H1 (cell line): Measurements from ENCODE around the gene CA5A.

Experiments used
- CHD7 ChIP-seq: fragments of 300-600 bp; sonication (generic); IDR thresholded peaks from 2 replicates; pipeline ENCODE4 v1.7.1; 2012; ENCODE audit warnings: low read length, moderate library complexity, mild to moderate bottlenecking, inconsistent platforms; ENCODE audit not compliant: insufficient replicate concordance
- CTCF ChIP-seq, 3 experiments: IDR thresholded peaks; 1 replicate in 2 of 3; 2 replicates in 1 of 3; pipeline versions ENCODE4 v1.5.1 to v1.6.1; 2011; ENCODE audit warnings: low read length in 3 of 3, mild to moderate bottlenecking in 3 of 3, inconsistent platforms in 2 of 3, low read depth in 1 of 3, moderate library complexity in 1 of 3; ENCODE audit not compliant: insufficient read depth in 1 of 3; ENCODE audit errors: control extremely low read depth in 1 of 3
- EGR1 ChIP-seq: IDR thresholded peaks from 2 replicates; pipeline ENCODE4 v1.6.1; 2011; ENCODE audit warnings: low read depth, low read length, borderline replicate concordance
- EZH2 ChIP-seq: fragments of 200-600 bp; sonication (generic); IDR thresholded peaks from 2 replicates; pipeline ENCODE4 v1.7.1; 2012; ENCODE audit warnings: low read depth, mild to moderate bottlenecking, moderate library complexity, low read length, inconsistent platforms; ENCODE audit not compliant: severe bottlenecking
- JUN ChIP-seq: IDR thresholded peaks from 2 replicates; pipeline ENCODE4 v1.6.1; 2011; ENCODE audit warnings: low read depth, mild to moderate bottlenecking, improper control_type of control experiment, low read length
- POLR2A ChIP-seq, 2 experiments: IDR thresholded peaks; 1 replicate in 1 of 2; 2 replicates in 1 of 2; pipeline ENCODE4 v1.6.1; 2011; ENCODE audit warnings: low read depth in 2 of 2, low read length in 2 of 2, mild to moderate bottlenecking in 2 of 2; ENCODE audit errors: control extremely low read depth in 1 of 2
- POLR2AphosphoS5 ChIP-seq: IDR thresholded peaks from 2 replicates; pipeline ENCODE4 v1.6.1; 2011; ENCODE audit warnings: low read depth, low read length
- RAD21 ChIP-seq, 2 experiments: IDR thresholded peaks in 1 of 2; conservative IDR thresholded peaks in 1 of 2; 2 replicates each; pipeline ENCODE4 v1.6.1; 2011; ENCODE audit warnings: low read depth in 2 of 2, low read length in 2 of 2, improper control_type of control experiment in 1 of 2, inconsistent platforms in 1 of 2, mild to moderate bottlenecking in 1 of 2, moderate library complexity in 1 of 2
- RBBP5 ChIP-seq: IDR thresholded peaks from 2 replicates; pipeline ENCODE4 v1.7.1; 2012; ENCODE audit warnings: low read depth, mild to moderate bottlenecking, inconsistent platforms, low read length, moderate library complexity, borderline replicate concordance
- RNF2 ChIP-seq: fragments of 200-900, 300-1000 bp; sonication (generic); IDR thresholded peaks from 2 replicates; pipeline ENCODE4 v1.7.1; 2016; ENCODE audit warnings: borderline replicate concordance, low read depth, mild to moderate bottlenecking, antibody characterized with exemption, low read length; ENCODE audit not compliant: poor library complexity, severe bottlenecking; ENCODE audit errors: missing control alignments
- SIN3A ChIP-seq, 2 experiments: IDR thresholded peaks in 1 of 2; conservative IDR thresholded peaks in 1 of 2; 2 replicates each; pipeline ENCODE4 v1.6.1; 2011 to 2012; ENCODE audit warnings: low read length in 2 of 2, improper control_type of control experiment in 1 of 2, low read depth in 1 of 2, mild to moderate bottlenecking in 1 of 2
- SIX5 ChIP-seq: IDR thresholded peaks from 2 replicates; pipeline ENCODE4 v1.6.1; 2011; ENCODE audit warnings: mild to moderate bottlenecking, low read depth, low read length
- SP4 ChIP-seq: IDR thresholded peaks from 2 replicates; pipeline ENCODE4 v1.6.1; 2012; ENCODE audit warnings: low read length, inconsistent platforms
- TBP ChIP-seq: IDR thresholded peaks from 2 replicates; pipeline ENCODE4 v1.6.1; 2011; ENCODE audit warnings: low read depth, low read length, improper control_type of control experiment

- TF ChIP-seq POLR2A (IDR thresholded peaks at IDR 0.05; ENCODE audit: control extremely low read depth in 1 of 2, low read depth in 2 of 2, low read length in 2 of 2) (no peak), CTCF (IDR thresholded peaks at IDR 0.05; ENCODE audit: control extremely low read depth in 1 of 3, insufficient read depth in 1 of 3, low read depth in 1 of 3, low read length in 3 of 3) (no peak), RBBP5 (no peak), SIX5 (no peak), EZH2 (no peak), RAD21 (IDR thresholded peaks at IDR 0.05 in 1 of 2, conservative IDR thresholded peaks at IDR 0.05 in 1 of 2; ENCODE audit: low read depth in 2 of 2, low read length in 2 of 2) (no peak), SIN3A (conservative IDR thresholded peaks at IDR 0.05 in 1 of 2, IDR thresholded peaks at IDR 0.05 in 1 of 2; ENCODE audit: low read depth in 1 of 2, low read length in 2 of 2) (no peak), POLR2AphosphoS5 (no peak), JUN (no peak), SP4 (no peak), EGR1 (no peak), CHD7 (no peak), RNF2 (no peak), TBP (no peak)
Measured at GRCh38 chr16:87961623-87962022, 25.3 kb upstream of the CA5A start.
